ENCODE data around the gene KCNQ1. TPM values are rescaled to one million over a fixed set of nuclear protein-coding genes. Genes with fewer than 3 reads are reported as not detected.
A peak's percentile ranks its signal among the peaks of the same experiment; 100 is the strongest.

KCNQ1 gene
- total RNA-seq, 1 experiment from 2014 or later = 2.5 TPM

DNA sequence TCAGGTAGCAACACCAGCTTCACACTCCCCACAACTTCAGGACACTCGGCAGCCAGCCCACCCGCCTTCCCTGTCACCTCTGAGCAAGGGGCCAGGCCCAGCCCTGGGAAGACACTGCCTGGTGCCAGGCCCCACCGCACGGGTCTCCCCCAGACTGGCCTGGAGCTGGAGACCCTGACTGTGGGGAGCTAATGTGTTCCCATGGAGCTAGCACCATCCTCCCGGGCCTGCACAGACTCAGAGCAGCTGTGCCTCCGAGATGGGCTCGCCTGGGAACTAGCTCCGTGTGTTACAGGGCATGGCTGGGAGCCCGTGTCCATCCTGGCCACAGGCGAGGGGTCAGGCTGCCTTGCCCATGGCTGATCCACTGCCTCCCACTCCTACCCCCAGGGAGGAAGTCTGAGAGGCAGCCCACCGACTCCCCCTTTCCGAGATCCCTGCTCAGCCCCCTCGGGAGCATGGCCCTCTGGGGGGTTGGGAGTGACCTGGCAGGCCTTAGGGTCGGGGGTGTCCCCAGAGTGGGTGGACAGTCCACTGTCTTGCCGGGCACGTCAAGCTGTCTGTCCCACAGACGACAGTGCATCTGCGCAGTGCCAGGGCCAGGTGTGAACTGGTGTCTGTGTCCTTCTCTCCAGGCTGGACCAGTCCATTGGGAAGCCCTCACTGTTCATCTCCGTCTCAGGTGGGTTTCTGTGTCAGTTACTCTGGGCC lies 331.7 kb downstream of the KCNQ1 start:
- Mint-ChIP-seq H3K36me3 (no peaks in the 10 kb centered on the region), H3K4me1 (peaks cover 5% of the 10 kb centered on the region; the same call in 1 of the 2 replicates), H3K4me3 (no peak overlapping the region), H3K9me3 (no peaks in the 10 kb centered on the region), H3K27me3 (ENCODE audit: low read depth) (peaks cover 49% of the 10 kb centered on the region), H3K27ac (no peak overlapping the region)
- ChIA-PET POLR2A (no interaction called here), CTCF (interaction anchor here (1.4 kb wide), 1 partner anchor 115 kb away, joined by 3 read pairs; no protein-coding TSS in a partner anchor)
- ATAC-seq (no peak), DNase-seq (ENCODE audit: low spot score) (peak; percentile 7)
- TF ChIP-seq NFATC4 (CRISPR knock-in tag; IDR thresholded peaks at IDR 0.05) = no peak
- TF ChIP-seq, protein P1, sequence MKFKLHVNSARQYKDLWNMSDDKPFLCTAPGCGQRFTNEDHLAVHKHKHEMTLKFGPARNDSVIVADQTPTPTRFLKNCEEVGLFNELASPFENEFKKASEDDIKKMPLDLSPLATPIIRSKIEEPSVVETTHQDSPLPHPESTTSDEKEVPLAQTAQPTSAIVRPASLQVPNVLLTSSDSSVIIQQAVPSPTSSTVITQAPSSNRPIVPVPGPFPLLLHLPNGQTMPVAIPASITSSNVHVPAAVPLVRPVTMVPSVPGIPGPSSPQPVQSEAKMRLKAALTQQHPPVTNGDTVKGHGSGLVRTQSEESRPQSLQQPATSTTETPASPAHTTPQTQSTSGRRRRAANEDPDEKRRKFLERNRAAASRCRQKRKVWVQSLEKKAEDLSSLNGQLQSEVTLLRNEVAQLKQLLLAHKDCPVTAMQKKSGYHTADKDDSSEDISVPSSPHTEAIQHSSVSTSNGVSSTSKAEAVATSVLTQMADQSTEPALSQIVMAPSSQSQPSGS (CRISPR knock-in tag; IDR thresholded peaks at IDR 0.05; ENCODE audit: borderline replicate concordance, low read depth) = no peak
- no peak for TF ChIP-seq MXD4 (CRISPR knock-in tag; IDR thresholded peaks at IDR 0.05; ENCODE audit: borderline replicate concordance)

GRCh38 chr11:2777386-2777785 lies 332.6 kb downstream of the KCNQ1 start:
- Mint-ChIP-seq H3K4me3 (no peak overlapping the region), H3K27ac (no peak overlapping the region), H3K4me1 (peaks cover 5% of the 10 kb centered on the region; the same call in 1 of the 2 replicates), H3K27me3 (ENCODE audit: low read depth) (peaks cover 47% of the 10 kb centered on the region), H3K36me3 (no peaks in the 10 kb centered on the region), H3K9me3 (no peaks in the 10 kb centered on the region)
- DNase-seq (ENCODE audit: low spot score) = peak; percentile 8
- POLR2A ChIA-PET = no interaction called here
- TF ChIP-seq, protein P2, sequence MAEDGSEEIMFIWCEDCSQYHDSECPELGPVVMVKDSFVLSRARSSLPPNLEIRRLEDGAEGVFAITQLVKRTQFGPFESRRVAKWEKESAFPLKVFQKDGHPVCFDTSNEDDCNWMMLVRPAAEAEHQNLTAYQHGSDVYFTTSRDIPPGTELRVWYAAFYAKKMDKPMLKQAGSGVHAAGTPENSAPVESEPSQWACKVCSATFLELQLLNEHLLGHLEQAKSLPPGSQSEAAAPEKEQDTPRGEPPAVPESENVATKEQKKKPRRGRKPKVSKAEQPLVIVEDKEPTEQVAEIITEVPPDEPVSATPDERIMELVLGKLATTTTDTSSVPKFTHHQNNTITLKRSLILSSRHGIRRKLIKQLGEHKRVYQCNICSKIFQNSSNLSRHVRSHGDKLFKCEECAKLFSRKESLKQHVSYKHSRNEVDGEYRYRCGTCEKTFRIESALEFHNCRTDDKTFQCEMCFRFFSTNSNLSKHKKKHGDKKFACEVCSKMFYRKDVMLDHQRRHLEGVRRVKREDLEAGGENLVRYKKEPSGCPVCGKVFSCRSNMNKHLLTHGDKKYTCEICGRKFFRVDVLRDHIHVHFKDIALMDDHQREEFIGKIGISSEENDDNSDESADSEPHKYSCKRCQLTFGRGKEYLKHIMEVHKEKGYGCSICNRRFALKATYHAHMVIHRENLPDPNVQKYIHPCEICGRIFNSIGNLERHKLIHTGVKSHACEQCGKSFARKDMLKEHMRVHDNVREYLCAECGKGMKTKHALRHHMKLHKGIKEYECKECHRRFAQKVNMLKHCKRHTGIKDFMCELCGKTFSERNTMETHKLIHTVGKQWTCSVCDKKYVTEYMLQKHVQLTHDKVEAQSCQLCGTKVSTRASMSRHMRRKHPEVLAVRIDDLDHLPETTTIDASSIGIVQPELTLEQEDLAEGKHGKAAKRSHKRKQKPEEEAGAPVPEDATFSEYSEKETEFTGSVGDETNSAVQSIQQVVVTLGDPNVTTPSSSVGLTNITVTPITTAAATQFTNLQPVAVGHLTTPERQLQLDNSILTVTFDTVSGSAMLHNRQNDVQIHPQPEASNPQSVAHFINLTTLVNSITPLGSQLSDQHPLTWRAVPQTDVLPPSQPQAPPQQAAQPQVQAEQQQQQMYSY (CRISPR knock-in tag; IDR thresholded peaks at IDR 0.05) = no peak
- TF ChIP-seq NR3C1 (CRISPR knock-in tag; conservative IDR thresholded peaks at IDR 0.05; ENCODE audit: low read depth) = no peak
- TF ChIP-seq RORB (CRISPR knock-in tag; IDR thresholded peaks at IDR 0.05) = no peak
- TF ChIP-seq SOX15 (CRISPR knock-in tag; IDR thresholded peaks at IDR 0.05) = no peak
- TF ChIP-seq NFE2L1 (CRISPR knock-in tag; IDR thresholded peaks at IDR 0.05) = no peak
- no peak for TF ChIP-seq ZNF396 (CRISPR knock-in tag; IDR thresholded peaks at IDR 0.05; ENCODE audit: borderline replicate concordance)
- TF ChIP-seq, protein P3, sequence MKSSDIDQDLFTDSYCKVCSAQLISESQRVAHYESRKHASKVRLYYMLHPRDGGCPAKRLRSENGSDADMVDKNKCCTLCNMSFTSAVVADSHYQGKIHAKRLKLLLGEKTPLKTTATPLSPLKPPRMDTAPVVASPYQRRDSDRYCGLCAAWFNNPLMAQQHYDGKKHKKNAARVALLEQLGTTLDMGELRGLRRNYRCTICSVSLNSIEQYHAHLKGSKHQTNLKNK (CRISPR knock-in tag; IDR thresholded peaks at IDR 0.05) = no peak
- TF ChIP-seq USF2 (CRISPR knock-in tag; IDR thresholded peaks at IDR 0.05) = no peak
- TF ChIP-seq AR (CRISPR knock-in tag; IDR thresholded peaks at IDR 0.05) = no peak
- no peak for TF ChIP-seq ETV6 (CRISPR knock-in tag; IDR thresholded peaks at IDR 0.05)
- no peak for TF ChIP-seq ZBTB21 (CRISPR knock-in tag; IDR thresholded peaks at IDR 0.05; ENCODE audit: borderline replicate concordance)
- no peak for TF ChIP-seq ZNF423 (CRISPR knock-in tag; IDR thresholded peaks at IDR 0.05)
- CTCF ChIA-PET = interaction anchor here (1.0 to 1.4 kb wide), 2 partner anchors 108 to 115 kb away, joined by 3 read pairs; partner anchors contain the start of gene CDKN1C
- no peak for ATAC-seq

Measured in WTC11 (cell line).